ENCODE results near the gene XRCC5.
"Not testable (repeated sequence)": the region's sequence is repeated elsewhere in the genome, so short reads cannot be mapped to it uniquely, and the experiment has no call there.

The XRCC5 gene

GRCh38 chr2:216131175-216131926 lies 22.2 kb downstream of the XRCC5 start:
- DNase-seq (ENCODE audit: low read depth), result peak; percentile 25
- no peak overlapping the region for H3K4me3 ChIP-seq (ENCODE audit: low read length)
- TF ChIP-seq, protein P1, sequence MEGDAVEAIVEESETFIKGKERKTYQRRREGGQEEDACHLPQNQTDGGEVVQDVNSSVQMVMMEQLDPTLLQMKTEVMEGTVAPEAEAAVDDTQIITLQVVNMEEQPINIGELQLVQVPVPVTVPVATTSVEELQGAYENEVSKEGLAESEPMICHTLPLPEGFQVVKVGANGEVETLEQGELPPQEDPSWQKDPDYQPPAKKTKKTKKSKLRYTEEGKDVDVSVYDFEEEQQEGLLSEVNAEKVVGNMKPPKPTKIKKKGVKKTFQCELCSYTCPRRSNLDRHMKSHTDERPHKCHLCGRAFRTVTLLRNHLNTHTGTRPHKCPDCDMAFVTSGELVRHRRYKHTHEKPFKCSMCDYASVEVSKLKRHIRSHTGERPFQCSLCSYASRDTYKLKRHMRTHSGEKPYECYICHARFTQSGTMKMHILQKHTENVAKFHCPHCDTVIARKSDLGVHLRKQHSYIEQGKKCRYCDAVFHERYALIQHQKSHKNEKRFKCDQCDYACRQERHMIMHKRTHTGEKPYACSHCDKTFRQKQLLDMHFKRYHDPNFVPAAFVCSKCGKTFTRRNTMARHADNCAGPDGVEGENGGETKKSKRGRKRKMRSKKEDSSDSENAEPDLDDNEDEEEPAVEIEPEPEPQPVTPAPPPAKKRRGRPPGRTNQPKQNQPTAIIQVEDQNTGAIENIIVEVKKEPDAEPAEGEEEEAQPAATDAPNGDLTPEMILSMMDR (conservative IDR thresholded peaks at IDR 0.05; ENCODE audit: low read length), result no peak

DNA sequence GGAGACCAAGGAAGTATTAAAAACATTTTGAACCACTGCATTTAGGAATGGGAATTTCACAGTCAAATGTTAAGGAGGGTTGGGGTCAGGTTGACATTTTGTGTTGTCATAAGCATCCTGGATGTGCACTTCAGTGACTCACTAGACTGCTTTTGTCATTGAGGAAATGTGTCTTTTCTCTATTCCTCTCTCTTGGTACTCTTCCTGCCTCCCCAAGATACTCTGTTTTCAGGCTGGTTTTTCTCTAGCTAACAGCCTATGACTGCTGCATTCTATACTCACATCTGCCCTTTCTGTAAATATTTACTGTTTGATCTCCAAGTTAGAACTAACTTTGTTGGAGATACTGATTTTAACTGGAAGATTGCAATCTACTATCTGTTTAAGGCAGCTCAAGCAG lies 23.4 kb downstream of the XRCC5 start:
- no peak for DNase-seq (ENCODE audit: low read depth)

DNA sequence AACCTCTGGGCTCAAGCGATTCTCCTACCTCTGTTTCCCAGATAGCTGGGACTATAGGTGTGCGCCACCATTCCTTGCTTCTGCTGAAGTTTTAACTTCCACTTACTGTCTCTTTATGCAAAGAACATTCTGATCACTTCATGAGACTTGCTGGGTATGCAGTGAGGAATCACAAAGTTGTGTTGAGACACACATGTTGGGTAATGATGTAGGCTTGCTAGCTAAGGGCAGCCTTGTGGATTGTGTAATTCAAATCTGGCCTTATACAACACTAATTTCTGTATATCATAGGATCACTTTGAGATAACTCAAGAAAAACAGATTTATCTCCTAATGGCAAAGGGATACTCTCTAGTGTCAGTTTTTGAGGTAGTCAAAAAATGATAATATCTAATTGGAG lies 24.2 kb downstream of the XRCC5 start:
- TF ChIP-seq, protein P1 (conservative IDR thresholded peaks at IDR 0.05; ENCODE audit: low read length), result no peak
- no peak overlapping the region for H3K4me3 ChIP-seq (ENCODE audit: low read length)
- peak; percentile 16 for DNase-seq (ENCODE audit: low read depth)

More for the DNA sequence above, 23.4 kb downstream of the XRCC5 start:
- TF ChIP-seq, protein P1 (conservative IDR thresholded peaks at IDR 0.05; ENCODE audit: low read length), result no peak
- no peak overlapping the region for H3K4me3 ChIP-seq (ENCODE audit: low read length)

DNA sequence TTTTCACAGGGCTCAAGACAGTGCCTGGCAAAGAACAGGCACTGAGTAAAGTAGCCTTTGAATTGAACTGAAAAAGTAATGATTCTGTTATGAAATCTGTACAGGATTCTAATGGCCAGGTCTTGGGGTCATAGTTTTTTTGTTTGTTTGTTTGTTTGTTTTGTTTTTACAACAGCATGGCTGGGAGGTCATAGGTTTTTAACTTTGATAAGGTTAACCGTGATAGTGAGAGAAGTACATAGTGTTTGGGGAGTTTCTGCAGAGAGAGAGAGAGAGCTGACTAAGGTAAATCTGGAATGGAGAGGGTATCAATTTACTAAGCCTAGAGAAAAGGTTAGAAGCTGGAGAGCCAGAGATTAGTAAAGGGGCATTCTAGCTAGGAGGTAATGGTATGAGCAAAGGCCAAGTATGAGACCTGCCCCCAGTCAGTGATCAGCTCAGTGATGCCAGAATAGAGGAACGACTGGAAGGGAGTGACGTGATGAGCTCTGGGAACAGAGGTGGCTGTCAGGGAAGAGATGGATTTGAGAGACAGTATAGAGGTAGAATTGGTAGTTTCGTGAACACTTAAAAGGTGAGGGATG lies 25.9 kb downstream of the XRCC5 start:
- TF ChIP-seq, protein P1 (conservative IDR thresholded peaks at IDR 0.05; ENCODE audit: low read length), result no peak
- no peak for DNase-seq (ENCODE audit: low read depth)
- H3K4me3 ChIP-seq (ENCODE audit: low read length), result no peak overlapping the region

DNA sequence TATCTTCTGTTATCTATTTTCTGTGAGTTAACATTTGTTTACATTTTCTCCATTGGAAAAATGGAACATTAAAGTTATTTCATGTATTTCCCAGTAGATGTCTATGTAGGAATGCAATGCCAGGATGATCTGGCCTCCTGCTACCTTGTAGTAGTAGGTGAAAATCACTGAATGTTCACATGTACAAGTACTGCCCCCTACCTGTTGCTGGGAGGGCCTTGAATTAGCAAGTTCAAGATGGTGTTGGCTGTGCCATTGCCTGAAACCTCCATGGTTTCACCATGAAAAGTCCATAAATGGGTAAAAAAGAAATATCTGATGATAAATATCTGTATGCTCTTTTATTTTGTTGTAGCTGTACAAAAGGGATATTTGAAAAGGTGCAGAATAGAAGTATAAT lies 30.7 kb downstream of the XRCC5 start:
- no peak overlapping the region for H3K4me3 ChIP-seq (ENCODE audit: low read length)
- no peak for DNase-seq (ENCODE audit: low read depth)
- TF ChIP-seq, protein P1 (conservative IDR thresholded peaks at IDR 0.05; ENCODE audit: low read length), result no peak

DNA sequence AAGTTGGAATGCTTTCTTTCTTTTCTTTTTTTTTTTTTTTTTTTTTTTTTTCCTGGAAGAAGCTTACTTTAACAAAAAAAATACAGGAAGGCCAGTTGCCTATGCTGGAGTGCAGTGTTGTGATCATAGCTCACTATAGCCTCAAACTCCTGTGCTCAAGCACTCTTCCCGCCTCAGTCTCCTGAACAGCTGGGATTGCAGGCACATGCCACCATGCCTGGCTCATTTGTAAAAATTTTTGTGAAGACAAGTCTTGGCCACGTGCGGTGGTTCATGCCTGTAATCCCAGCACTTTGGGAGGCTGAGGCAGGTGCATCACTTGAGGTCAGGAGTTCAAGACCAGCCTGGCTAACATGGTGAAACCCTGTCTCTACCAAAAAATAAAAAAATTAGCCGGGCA lies 32.4 kb downstream of the XRCC5 start:
- DNase-seq (ENCODE audit: low read depth); H3K4me3 ChIP-seq (ENCODE audit: low read length): not testable (repeated sequence)

DNA sequence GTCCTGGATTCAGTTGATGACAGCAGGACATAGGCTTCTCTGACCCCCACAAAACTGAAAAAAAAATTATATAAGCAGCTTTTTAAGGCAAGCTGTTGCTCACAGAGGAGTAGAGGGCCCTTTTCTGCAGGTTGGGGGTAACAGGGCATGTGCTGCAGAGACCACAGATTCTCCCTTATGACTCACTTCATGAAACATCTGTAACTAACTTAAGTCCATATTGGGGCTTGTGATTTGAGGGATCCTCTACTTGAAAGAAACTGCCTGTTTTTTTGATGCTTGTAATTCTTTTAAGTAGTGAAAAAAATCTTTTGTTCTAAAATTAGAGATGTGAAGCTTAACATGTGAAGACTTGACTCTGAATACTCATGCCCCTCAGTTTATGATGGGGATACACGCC lies 33.4 kb downstream of the XRCC5 start:
- TF ChIP-seq, protein P1 (conservative IDR thresholded peaks at IDR 0.05; ENCODE audit: low read length), result no peak
- DNase-seq (ENCODE audit: low read depth), result peak; percentile 84
- no peak overlapping the region for H3K4me3 ChIP-seq (ENCODE audit: low read length)

Measured in AG10803 (cell line).